Loucy (cell line): Measurements from ENCODE around the gene LYPD8.

Experiments used
- H2AFZ ChIP-seq: fragments of 200-600 bp; sonication (generic); 2 replicates; pipeline ENCODE4 v1.6.0; 2016; ENCODE audit warnings: antibody characterized with exemption, mild to moderate bottlenecking, low read length, moderate library complexity
- H3F3A ChIP-seq: fragments of 200-600 bp; 2 replicates; pipeline ENCODE4 v1.6.0; 2016; ENCODE audit warnings: antibody characterized with exemption, low read depth, mild to moderate bottlenecking
- H3K27me3 ChIP-seq: fragments of 200-600 bp; sonication (generic); 2 replicates; pipeline ENCODE4 v1.6.1; 2014; ENCODE audit warnings: low read length, mild to moderate bottlenecking; ENCODE audit not compliant: insufficient read depth, poor library complexity, severe bottlenecking
- H3K36me3 ChIP-seq: fragments of 200-600 bp; sonication (generic); 2 replicates; pipeline ENCODE4 v1.6.1; 2016; ENCODE audit warnings: low read length; ENCODE audit not compliant: insufficient read depth
- H3K4me1 ChIP-seq: fragments of 200-600 bp; sonication (generic); 2 replicates; pipeline ENCODE4 v1.5.1; 2014; ENCODE audit warnings: low read length, mild to moderate bottlenecking; ENCODE audit not compliant: insufficient read depth, poor library complexity, severe bottlenecking
- H3K4me2 ChIP-seq: fragments of 200-600 bp; sonication (generic); 2 replicates; pipeline ENCODE4 v1.6.0; 2014; ENCODE audit warnings: antibody characterized with exemption, low read length, low read depth, mild to moderate bottlenecking; ENCODE audit not compliant: poor library complexity, severe bottlenecking
- H3K4me3 ChIP-seq: fragments of 200-600 bp; sonication (generic); 2 replicates; pipeline ENCODE4 v1.5.1; 2014; ENCODE audit warnings: low read length, mild to moderate bottlenecking, mixed read lengths; ENCODE audit not compliant: poor library complexity, severe bottlenecking
- H3K79me2 ChIP-seq: fragments of 200-600 bp; sonication (generic); 2 replicates; pipeline ENCODE4 v1.6.1; 2014; ENCODE audit warnings: low read length; ENCODE audit not compliant: insufficient read depth
- H3K9ac ChIP-seq: fragments of 200-600 bp; sonication (generic); 2 replicates; pipeline ENCODE4 v1.6.0; 2014; ENCODE audit warnings: mild to moderate bottlenecking, low read depth, low read length, moderate library complexity; ENCODE audit not compliant: poor library complexity, severe bottlenecking
- H3K9me2 ChIP-seq: fragments of 200-600 bp; sonication (generic); replicated peaks from 2 replicates; pipeline ENCODE4 v1.6.1; 2016; ENCODE audit warnings: low read depth, low read length, mixed read lengths
- H3K9me3 ChIP-seq: fragments of 200-600 bp; sonication (generic); 2 replicates; pipeline ENCODE4 v1.6.1; 2014; ENCODE audit warnings: mild to moderate bottlenecking, antibody characterized with exemption, low read length, low read depth; ENCODE audit not compliant: insufficient read depth
- H4K20me1 ChIP-seq: fragments of 200-600 bp; sonication (generic); 2 replicates; pipeline ENCODE4 v1.6.0; 2014; ENCODE audit warnings: antibody characterized with exemption, low read length, mild to moderate bottlenecking; ENCODE audit not compliant: insufficient read depth, poor library complexity, severe bottlenecking
- EZH2phosphoT487 ChIP-seq: fragments of 200-600 bp; IDR thresholded peaks from 2 replicates; pipeline ENCODE4 v1.6.1; 2018; ENCODE audit warnings: antibody characterized with exemption, mild to moderate bottlenecking, moderate library complexity, borderline replicate concordance
- TF ChIP-seq, protein P1 (sequence below): fragments of 200-600 bp; sonication (generic); conservative IDR thresholded peaks from 2 replicates; pipeline ENCODE4 v1.5.1; 2014; ENCODE audit warnings: mild to moderate bottlenecking, antibody characterized with exemption, low read length

Gene LYPD8

GRCh38 chr1:248703674-248704073 lies 51.9 kb downstream of the LYPD8 start:
- no peaks in the 10 kb centered on the region for H3F3A ChIP-seq
- no peak overlapping the region for H3K4me3 ChIP-seq
- no peaks in the 10 kb centered on the region for H3K36me3 ChIP-seq
- no peaks in the 10 kb centered on the region for H3K79me2 ChIP-seq
- TF ChIP-seq, protein P1, sequence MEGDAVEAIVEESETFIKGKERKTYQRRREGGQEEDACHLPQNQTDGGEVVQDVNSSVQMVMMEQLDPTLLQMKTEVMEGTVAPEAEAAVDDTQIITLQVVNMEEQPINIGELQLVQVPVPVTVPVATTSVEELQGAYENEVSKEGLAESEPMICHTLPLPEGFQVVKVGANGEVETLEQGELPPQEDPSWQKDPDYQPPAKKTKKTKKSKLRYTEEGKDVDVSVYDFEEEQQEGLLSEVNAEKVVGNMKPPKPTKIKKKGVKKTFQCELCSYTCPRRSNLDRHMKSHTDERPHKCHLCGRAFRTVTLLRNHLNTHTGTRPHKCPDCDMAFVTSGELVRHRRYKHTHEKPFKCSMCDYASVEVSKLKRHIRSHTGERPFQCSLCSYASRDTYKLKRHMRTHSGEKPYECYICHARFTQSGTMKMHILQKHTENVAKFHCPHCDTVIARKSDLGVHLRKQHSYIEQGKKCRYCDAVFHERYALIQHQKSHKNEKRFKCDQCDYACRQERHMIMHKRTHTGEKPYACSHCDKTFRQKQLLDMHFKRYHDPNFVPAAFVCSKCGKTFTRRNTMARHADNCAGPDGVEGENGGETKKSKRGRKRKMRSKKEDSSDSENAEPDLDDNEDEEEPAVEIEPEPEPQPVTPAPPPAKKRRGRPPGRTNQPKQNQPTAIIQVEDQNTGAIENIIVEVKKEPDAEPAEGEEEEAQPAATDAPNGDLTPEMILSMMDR = peak; percentile 31; the same call in 1 of the 2 replicates
- no peak for TF ChIP-seq EZH2phosphoT487
- H3K9ac ChIP-seq = no peak overlapping the region
- H2AFZ ChIP-seq = no peak overlapping the region
- no peaks in the 10 kb centered on the region for H3K4me1 ChIP-seq
- no peaks in the 10 kb centered on the region for H4K20me1 ChIP-seq
- H3K4me2 ChIP-seq = no peak overlapping the region
- no peaks in the 10 kb centered on the region for H3K9me2 ChIP-seq
- no peaks in the 10 kb centered on the region; the same call in 1 of the 2 replicates for H3K9me3 ChIP-seq
- H3K27me3 ChIP-seq = no peaks in the 10 kb centered on the region

DNA sequence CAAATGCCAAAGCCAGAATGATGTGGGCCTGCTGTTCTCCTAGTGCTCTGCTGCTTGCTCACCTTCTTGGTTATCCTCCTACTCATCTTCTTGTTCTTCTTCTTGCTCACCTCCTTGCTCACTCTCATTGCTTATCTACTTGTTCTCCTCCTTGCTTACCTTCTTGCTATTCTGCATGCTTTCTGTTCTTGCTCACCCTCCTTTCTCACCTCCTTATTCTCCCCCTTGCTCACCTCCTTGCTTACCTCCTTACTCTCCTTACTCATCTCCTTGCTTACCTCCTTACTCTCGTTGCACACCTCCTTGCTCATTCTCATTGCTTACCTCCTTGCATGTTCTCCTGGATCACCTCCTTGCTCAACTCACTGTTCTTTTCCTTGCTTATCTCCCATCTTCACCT lies 52.8 kb downstream of the LYPD8 start, which contains the start of gene OR14I1:
OR14I1 (minus strand) TSS at position 53 of the 400 bp plus-strand sequence.
- no peak within 1 kb of the TSS for H3K4me3 ChIP-seq
- TF ChIP-seq EZH2phosphoT487 = no peak
- TF ChIP-seq, protein P1 = no peak
- H3K4me1 ChIP-seq = no peaks in the 10 kb centered on the region
- H3F3A ChIP-seq = no peaks in the 10 kb centered on the region
- no peaks in the 10 kb centered on the region for H3K36me3 ChIP-seq
- no peaks in the 10 kb centered on the region for H3K79me2 ChIP-seq
- no peak within 1 kb of the TSS for H3K9ac ChIP-seq
- no peak within 1 kb of the TSS for H3K4me2 ChIP-seq
- no peaks in the 10 kb centered on the region for H3K27me3 ChIP-seq
- no peak within 1 kb of the TSS for H2AFZ ChIP-seq
- H3K9me2 ChIP-seq = no peaks in the 10 kb centered on the region
- no peaks in the 10 kb centered on the region for H4K20me1 ChIP-seq
- no peaks in the 10 kb centered on the region; the same call in 1 of the 2 replicates for H3K9me3 ChIP-seq

DNA sequence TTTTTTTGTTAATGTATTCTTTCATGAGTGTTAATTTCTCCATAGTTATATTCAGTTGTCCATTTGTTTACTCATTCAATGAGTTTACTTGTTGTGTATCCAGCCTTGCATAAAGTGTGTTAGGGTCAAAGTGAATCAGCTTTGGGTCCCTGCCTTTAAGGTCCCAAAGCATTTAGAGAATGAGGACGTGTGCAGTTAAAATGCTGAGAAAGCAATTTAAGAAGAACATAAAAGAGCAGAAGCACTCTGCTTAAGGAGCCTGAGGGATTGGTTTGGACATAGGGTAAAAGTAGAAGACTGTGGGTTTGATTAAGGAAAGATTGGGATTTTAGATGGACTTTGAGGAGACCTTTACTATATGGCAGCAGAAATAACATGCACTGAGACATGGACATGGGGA lies 56.5 kb downstream of the LYPD8 start:
- H3K9me2 ChIP-seq = no peaks in the 10 kb centered on the region
- no peak overlapping the region for H3K9ac ChIP-seq
- TF ChIP-seq EZH2phosphoT487 = no peak
- TF ChIP-seq, protein P1 = no peak
- no peaks in the 10 kb centered on the region for H3K79me2 ChIP-seq
- H3K4me1 ChIP-seq = no peaks in the 10 kb centered on the region
- no peak overlapping the region for H2AFZ ChIP-seq
- H4K20me1 ChIP-seq = no peaks in the 10 kb centered on the region
- H3K4me3 ChIP-seq = no peak overlapping the region
- H3K27me3 ChIP-seq = no peaks in the 10 kb centered on the region
- H3F3A ChIP-seq = no peaks in the 10 kb centered on the region
- H3K36me3 ChIP-seq = no peaks in the 10 kb centered on the region
- no peaks in the 10 kb centered on the region for H3K9me3 ChIP-seq
- H3K4me2 ChIP-seq = no peak overlapping the region
